Kidney capillary endothelial cell (primary cell): Measurements from ENCODE around the gene CRIM1.

Experiments
- DNase-seq: peaks from one replicate; pipeline ENCODE4 v3.0.0-alpha.2; 2018; ENCODE audit warnings: low spot score

Gene CRIM1

DNA sequence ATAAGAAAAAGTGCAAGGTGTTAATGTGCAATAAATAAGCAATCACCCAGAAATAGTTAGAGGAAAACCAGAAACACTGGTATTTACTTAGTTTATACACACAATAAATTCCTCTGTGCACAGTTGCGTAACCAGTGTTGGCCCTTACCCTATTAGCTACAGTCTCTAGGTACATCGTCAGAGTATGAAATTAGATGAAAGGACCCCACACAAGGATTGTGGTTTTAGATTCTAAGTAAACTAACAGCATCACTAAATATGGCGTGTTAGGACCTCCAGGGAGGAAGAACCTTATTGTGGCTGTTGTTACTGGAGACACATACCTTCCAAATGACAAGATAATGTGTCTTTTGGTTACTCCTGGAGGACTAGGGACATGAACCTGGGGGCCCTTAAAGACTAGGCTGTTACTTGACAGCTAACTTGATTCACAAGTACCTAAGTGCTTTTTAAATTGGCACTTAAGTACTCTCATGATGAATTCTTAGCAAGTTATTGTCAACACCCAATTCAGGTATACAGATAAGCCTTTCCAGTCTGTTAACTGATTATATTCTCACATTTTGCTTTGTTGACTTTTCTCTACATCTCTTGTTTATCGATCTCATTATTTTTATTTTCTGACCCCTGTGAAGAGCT is 127.1 kb downstream of the CRIM1 start:
- no peak for DNase-seq

- DNase-seq = no peak
Observed at GRCh38 chr2:36483290-36483689, 127.7 kb downstream of the CRIM1 start.

- no peak for DNase-seq
Observed at GRCh38 chr2:36484454-36484853, 128.9 kb downstream of the CRIM1 start.

DNA sequence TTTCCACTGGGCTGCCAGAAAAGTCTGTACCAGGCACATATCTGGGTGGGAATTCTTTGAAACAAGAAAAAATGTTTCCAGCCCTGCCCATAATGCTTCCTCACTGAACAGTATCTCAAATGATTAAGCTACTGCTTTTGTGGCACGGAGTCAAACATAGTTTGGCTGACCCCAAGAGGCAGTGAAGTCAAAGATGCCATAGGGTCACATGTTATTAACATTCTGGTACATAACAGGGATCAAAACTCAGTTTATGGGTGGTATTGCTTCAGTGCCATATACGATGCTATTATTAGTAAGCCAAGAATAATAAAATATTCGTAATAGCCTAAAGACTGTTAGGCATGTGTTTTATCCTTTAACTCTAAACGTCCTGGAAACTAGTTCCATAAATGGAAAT is 129.9 kb downstream of the CRIM1 start:
- no peak for DNase-seq

DNA sequence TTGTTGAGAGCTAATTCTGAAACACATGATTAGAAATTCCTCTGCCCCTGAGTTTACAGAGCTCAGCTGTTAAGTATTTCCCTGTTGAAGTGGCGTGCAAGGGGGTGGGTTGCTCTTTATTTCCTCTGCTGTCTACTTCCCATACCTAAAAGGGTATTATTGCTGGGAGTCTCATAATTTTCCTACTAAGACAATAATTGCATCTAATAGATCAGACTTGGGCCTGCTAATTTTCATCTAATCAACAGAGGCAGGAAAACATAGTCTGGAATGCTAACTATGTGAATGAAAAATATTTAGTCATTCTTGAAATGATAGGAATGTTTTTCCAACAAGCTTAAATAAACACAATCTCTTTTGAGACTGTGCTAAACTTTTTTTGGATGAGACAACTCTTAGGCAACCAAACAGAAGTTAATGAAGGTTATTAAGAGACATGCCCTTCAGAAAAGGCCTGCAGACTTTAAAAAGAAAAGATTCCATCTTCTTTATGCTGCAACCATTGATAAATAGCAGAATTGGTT is 131.0 kb downstream of the CRIM1 start:
- peak; percentile 32 for DNase-seq

GRCh38 chr2:36487947-36488346 is 132.4 kb downstream of the CRIM1 start:
- DNase-seq = no peak

DNA sequence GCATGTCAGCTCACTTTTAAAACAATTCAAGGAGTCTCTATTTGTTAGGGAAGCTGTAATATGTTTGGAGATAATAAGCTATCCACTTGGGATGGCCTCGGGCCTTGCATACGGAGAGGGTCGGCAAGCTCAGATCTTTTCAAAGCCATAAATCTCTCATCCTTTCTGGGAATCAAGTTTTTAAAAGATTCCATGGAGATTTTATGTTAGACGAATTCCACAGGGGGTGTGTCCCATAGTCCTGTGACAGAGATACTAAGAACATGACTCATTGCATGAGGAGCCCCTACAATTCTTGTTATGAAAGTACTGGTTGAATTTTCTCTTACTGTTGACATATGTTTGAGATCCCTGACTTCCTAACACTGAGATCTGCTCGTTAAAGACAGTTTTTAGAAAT is 133.7 kb downstream of the CRIM1 start:
- no peak for DNase-seq

DNA sequence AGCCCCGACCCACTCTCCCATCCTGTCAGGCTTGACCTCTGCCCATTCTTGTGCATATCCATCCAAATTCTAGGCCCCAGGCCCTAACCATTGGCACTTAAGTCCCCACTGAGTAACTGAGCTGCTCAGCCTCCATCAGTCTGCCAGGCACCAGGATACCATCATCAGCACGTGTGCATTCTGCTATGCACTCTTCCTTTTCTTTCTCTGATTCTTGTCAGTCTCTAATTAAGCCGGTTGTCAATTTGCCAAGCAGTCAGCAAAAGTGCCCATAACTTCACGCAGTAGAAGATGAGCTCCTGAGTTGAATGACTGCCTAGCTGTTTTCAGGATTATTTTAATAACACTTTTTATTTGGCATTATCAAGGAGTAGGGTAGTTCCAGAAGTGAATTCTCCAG is 135.2 kb downstream of the CRIM1 start:
- no peak for DNase-seq

DNA sequence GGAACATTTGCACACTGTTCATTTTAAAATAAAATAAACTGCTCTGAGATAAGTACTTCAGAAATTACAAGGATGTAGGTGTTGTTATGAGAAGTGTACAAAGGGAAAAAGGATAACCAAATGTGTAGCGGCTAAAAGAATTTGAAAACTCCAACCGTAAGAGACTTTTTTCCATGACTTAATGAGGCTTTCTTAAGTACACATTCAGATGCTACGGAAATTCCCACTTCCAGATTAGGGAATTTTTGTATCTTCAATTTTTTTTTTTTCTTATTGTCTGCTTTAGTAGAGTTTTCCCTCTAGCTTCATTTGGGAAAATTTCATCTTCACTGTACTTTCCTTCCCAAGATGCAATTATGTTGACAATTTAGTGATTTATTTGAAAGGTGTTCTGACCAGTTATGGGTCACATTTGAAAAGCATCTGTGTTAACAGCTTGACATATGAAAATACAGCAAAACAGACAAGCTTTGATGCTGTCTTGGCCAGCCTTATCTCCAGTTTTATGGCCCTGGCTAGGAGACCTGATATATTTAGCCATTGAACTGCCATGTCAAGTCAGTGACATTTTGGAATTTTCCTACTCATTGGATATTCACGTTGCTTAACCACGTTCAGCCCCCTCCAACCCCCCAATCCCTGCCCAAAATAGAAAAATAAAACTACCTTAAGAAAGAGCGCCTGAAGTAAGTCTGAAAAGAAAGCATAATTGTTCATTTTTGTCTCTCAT is 136.8 kb downstream of the CRIM1 start:
- DNase-seq = no peak

DNA sequence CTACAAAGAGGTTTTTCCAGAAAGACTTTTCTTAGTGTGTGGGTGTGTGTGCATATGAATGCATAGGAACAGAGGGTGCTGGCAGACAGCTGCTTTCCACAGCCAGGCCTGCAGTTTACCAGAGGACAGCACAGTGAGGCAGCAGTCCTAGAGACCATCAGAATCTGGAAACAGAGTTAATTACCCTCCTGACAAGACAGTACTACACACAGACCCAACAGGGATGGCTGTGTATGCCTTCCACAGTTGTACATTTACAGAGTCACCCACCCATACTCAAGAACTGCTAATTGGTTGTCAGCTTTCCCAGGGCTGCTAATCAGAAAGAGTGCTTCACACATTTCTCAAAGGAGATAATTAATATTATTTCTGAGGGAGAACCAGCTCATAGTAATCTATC is 137.7 kb downstream of the CRIM1 start:
- no peak for DNase-seq

- DNase-seq = no peak
Observed at GRCh38 chr2:36497570-36498163, 142.1 kb downstream of the CRIM1 start.

DNA sequence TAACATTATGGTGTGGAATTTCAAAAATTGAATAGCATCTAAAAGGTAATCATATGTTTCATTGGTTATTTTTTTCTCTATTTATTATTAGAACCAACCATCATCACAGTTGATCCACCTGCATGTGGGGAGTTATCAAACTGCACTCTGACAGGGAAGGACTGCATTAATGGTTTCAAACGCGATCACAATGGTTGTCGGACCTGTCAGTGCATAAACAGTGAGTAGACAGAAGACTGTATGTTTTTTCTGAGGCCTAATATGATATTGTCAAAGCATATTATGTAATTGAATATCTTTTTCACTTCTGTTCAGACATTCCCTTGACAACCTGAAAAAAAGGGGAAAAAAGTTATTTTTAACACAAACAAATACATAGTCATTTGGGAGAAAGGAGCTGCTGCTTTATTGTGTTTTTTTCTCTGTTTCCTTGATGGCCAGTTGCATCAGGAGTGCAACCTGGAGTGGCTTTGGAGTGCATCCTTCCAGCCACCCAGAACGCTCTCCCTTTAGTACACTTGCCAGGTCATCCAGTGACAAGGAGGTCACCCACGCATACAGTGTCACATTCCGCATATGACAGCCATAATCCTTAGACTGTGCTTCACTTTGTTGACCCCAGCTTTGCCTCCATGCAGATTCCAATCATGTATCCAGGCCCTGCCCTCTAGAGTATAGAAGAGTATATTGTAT is 143.7 kb downstream of the CRIM1 start:
- no peak for DNase-seq

DNA sequence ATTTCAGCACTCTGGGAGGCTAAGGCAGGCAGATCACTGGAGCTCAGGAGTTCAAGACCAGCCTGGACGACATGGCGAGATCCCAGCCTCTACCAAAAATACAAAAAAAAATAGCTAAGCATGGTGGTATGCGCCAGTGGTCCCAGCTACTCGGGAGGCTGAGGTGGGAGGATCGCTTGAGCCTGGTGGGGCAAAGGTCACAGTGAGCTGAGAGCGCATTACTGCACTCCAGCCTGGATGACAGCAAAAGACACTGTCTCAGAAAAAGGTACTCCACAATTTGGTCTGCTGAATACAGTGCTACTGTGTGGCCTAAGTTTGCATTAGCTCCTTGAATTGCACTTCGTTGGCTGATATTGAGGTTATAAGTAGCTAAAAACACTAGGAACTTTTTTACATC is 144.5 kb downstream of the CRIM1 start:
- DNase-seq = no peak

DNA sequence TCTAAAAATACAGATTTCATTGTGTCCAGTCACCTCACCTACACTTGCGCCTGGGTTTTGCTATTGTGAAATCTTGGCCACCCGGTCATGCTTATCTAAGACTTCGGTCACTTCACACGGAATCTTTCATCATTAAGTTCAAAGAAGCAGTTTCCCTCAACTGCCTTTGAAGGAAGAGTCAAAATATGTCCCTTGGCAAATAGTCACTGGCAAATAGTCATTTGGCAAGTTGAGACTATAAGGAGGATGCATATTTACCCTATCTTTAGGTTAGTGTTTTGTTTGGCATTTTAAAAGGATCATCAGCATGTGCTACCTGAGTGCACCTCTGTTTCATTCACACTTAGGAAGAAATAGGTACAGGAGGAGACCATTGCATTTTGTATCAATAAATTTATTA is 146.5 kb downstream of the CRIM1 start:
- no peak for DNase-seq

- DNase-seq = peak; percentile 45
Observed at GRCh38 chr2:36507408-36507812, 151.8 kb downstream of the CRIM1 start.

- no peak for DNase-seq
Observed at GRCh38 chr2:36509075-36509474, 153.5 kb downstream of the CRIM1 start.

DNA sequence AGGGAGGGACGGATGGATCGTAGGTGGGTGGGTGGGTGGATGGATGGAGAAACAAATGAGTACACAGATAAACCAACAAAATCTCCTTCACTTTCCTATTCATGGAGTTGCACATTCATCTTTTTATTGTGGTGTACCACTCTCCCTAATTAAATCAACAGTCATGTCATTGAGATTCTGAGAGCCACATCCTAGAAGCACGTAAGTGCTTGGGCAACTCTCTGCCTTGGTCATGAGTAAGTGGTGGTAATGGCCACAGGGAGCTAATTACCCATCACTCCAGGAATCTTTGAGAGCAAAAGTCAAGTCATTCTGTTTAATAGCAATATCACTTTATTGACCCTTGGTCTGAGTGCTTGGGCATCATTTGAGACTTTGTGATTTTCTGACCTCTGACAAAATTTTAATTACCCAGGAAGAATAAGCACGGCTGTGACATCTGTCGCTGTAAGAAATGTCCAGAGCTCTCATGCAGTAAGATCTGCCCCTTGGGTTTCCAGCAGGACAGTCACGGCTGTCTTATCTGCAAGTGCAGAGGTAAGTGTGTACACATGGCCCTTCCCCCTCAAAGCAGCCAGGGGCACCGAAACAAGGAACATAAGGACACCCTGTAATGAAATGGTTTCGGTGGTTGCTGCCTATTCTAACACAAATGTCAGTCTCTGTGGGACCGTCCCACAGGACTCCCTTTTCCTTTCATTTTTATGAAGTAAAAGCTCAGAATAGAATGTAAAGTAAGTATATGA is 156.5 kb downstream of the CRIM1 start:
- no peak for DNase-seq

DNA sequence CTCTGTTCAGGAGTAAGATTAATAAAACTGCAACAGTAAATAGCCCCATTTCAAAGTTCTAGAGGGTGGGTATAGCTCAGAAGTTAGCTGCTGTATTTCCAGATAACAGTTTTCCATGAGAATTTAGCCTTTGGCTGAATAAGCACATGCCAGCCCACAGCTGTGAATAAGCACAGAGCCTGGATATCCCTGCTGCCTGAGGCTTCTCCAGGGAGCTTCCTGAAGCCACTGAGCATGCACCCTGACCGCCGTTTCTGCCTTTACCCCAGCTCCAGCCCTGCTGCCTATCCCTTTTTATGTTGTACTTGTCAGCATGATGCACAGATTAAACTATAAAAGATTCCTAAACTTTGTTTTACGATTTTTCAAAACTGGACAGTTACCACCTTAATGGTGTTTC is 157.1 kb downstream of the CRIM1 start:
- no peak for DNase-seq

GRCh38 chr2:36513661-36514060 is 158.1 kb downstream of the CRIM1 start:
- DNase-seq = no peak

DNA sequence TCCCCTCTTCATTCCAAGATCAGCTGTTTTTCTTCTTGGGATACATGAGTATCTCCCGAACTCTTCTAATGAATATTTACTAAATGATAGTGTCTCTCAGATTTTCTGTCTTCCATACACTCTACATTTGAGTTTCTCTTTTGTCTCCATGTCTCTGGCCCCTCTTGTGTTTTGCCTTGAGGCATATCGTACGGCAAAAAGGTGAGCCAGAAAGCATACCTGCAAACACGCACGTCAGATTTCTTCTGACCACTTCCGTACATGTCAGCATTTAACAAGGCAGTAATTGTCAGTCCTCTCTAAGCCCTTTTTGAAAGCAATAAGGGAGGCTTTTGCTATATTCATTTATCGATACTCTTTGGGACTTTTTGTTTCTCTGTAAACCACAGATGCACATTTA is 160.0 kb downstream of the CRIM1 start:
- DNase-seq = no peak

GRCh38 chr2:36516136-36516870 is 160.7 kb downstream of the CRIM1 start:
- DNase-seq = no peak
